ENCODE data around the gene PADI3. TPM values are rescaled to one million over a fixed set of nuclear protein-coding genes. Genes with fewer than 3 reads are reported as not detected.
A peak's percentile ranks its signal among the peaks of the same experiment; 100 is the strongest.

PADI3 gene
- total RNA-seq, 1 donor from 2014 or later, result 0.04 TPM

GRCh38 chr1:17273096-17273495 lies 24.2 kb downstream of the PADI3 start:
- TF ChIP-seq CTCF (IDR thresholded peaks at IDR 0.05; ENCODE audit: insufficient read depth, low read length, poor library complexity, severe bottlenecking), result no peak
- H3K4me3 ChIP-seq (ENCODE audit: low read depth, low read length), result no peak overlapping the region
- no peaks in the 10 kb centered on the region for H3K36me3 ChIP-seq (ENCODE audit: control insufficient read depth, insufficient read depth, low read length)
- DNase-seq (ENCODE audit: low read depth), result no peak
- no peaks in the 10 kb centered on the region for H3K27me3 ChIP-seq (ENCODE audit: control insufficient read depth, insufficient read depth, low read length)

- H3K27me3 ChIP-seq (ENCODE audit: control insufficient read depth, insufficient read depth, low read length), result no peaks in the 10 kb centered on the region
- TF ChIP-seq CTCF (IDR thresholded peaks at IDR 0.05; ENCODE audit: insufficient read depth, low read length, poor library complexity, severe bottlenecking), result peak; percentile 61
- H3K36me3 ChIP-seq (ENCODE audit: control insufficient read depth, insufficient read depth, low read length), result no peaks in the 10 kb centered on the region
- H3K4me3 ChIP-seq (ENCODE audit: low read depth, low read length), result no peak overlapping the region
- DNase-seq (ENCODE audit: low read depth), result no peak
Observed at GRCh38 chr1:17274186-17275170, 25.6 kb downstream of the PADI3 start.

GRCh38 chr1:17276568-17276967 lies 27.7 kb downstream of the PADI3 start:
- Histone ChIP-seq H3K27me3 (ENCODE audit: control insufficient read depth, insufficient read depth, low read length) (peaks cover 2% of the 10 kb centered on the region), H3K36me3 (ENCODE audit: control insufficient read depth, insufficient read depth, low read length) (no peaks in the 10 kb centered on the region), H3K4me3 (ENCODE audit: low read depth, low read length) (no peak overlapping the region)
- no peak for TF ChIP-seq CTCF (IDR thresholded peaks at IDR 0.05; ENCODE audit: insufficient read depth, low read length, poor library complexity, severe bottlenecking)
- DNase-seq (ENCODE audit: low read depth), result no peak

- H3K4me3 ChIP-seq (ENCODE audit: low read depth, low read length), result no peak overlapping the region
- H3K27me3 ChIP-seq (ENCODE audit: control insufficient read depth, insufficient read depth, low read length), result peaks cover 6% of the 10 kb centered on the region
- no peak for DNase-seq (ENCODE audit: low read depth)
- H3K36me3 ChIP-seq (ENCODE audit: control insufficient read depth, insufficient read depth, low read length), result no peaks in the 10 kb centered on the region
- TF ChIP-seq CTCF (IDR thresholded peaks at IDR 0.05; ENCODE audit: insufficient read depth, low read length, poor library complexity, severe bottlenecking), result no peak
Observed at GRCh38 chr1:17277511-17278159, 28.7 kb downstream of the PADI3 start.

- Histone ChIP-seq H3K4me3 (ENCODE audit: low read depth, low read length) (no peak overlapping the region), H3K36me3 (ENCODE audit: control insufficient read depth, insufficient read depth, low read length) (no peaks in the 10 kb centered on the region), H3K27me3 (ENCODE audit: control insufficient read depth, insufficient read depth, low read length) (peaks cover 12% of the 10 kb centered on the region)
- DNase-seq (ENCODE audit: low read depth), result no peak
- TF ChIP-seq CTCF (IDR thresholded peaks at IDR 0.05; ENCODE audit: insufficient read depth, low read length, poor library complexity, severe bottlenecking), result no peak
Observed at GRCh38 chr1:17278996-17279830, 30.3 kb downstream of the PADI3 start.
